DND-41 (cell line): ENCODE results near the gene SOX6.

ENCODE experiments used
- ATAC-seq: fragments of 200-7000 bp; cut with Tn5 transposase; 3 replicates; pipeline ENCODE4 v1.9.1; 2021; ENCODE audit warnings: low read depth; ENCODE audit not compliant: insufficient read depth
- DNase-seq: peaks from one replicate; pipeline ENCODE4 v3.0.0-alpha.2; 2020
- H2AFZ ChIP-seq: 2 replicates; pipeline ENCODE4 v1.6.0; 2012; ENCODE audit warnings: low read depth, low read length
- H3K27ac ChIP-seq: 2 replicates; pipeline ENCODE4 v1.5.1; 2012; ENCODE audit warnings: low read length, inconsistent platforms
- H3K27me3 ChIP-seq: fragments of 200-600 bp; sonication (generic); 2 replicates; pipeline ENCODE4 v1.6.0; 2012; ENCODE audit warnings: low read length, mild to moderate bottlenecking, inconsistent platforms; ENCODE audit not compliant: insufficient read depth, poor library complexity
- H3K36me3 ChIP-seq: 2 replicates; pipeline ENCODE4 v1.5.1; 2012; ENCODE audit warnings: low read length, inconsistent platforms; ENCODE audit not compliant: insufficient read depth
- H3K4me1 ChIP-seq: 2 replicates; pipeline ENCODE4 v1.5.1; 2012; ENCODE audit warnings: mild to moderate bottlenecking, low read length; ENCODE audit not compliant: insufficient read depth
- H3K4me2 ChIP-seq: 2 replicates; pipeline ENCODE4 v1.6.0; 2012; ENCODE audit warnings: mild to moderate bottlenecking, moderate library complexity, low read length, inconsistent platforms; ENCODE audit not compliant: insufficient read depth
- H3K4me3 ChIP-seq, 2 experiments: fragments of 200-600 bp in 1 of 2; shearing (Covaris generic) in 1 of 2; 2 replicates each; pipeline ENCODE4 v1.5.1; 2012 to 2016; ENCODE audit warnings: inconsistent platforms in 2 of 2, low read length in 2 of 2, mild to moderate bottlenecking in 2 of 2, low read depth in 1 of 2, moderate library complexity in 1 of 2
- H3K79me2 ChIP-seq: 2 replicates; pipeline ENCODE4 v1.6.0; 2012; ENCODE audit warnings: low read length, inconsistent platforms; ENCODE audit not compliant: insufficient read depth
- H3K9ac ChIP-seq: 2 replicates; pipeline ENCODE4 v1.6.0; 2012; ENCODE audit warnings: low read depth, mild to moderate bottlenecking, inconsistent platforms, low read length, moderate library complexity
- H3K9me3 ChIP-seq: 2 replicates; pipeline ENCODE4 v1.5.1; 2012; ENCODE audit warnings: low read length, moderate library complexity, mild to moderate bottlenecking, inconsistent platforms; ENCODE audit not compliant: insufficient read depth, severe bottlenecking
- H4K20me1 ChIP-seq: 2 replicates; pipeline ENCODE4 v1.6.0; 2012; ENCODE audit warnings: low read length; ENCODE audit not compliant: insufficient read depth
- EZH2 ChIP-seq: IDR thresholded peaks from 3 replicates; pipeline ENCODE4 v1.6.1; 2012; ENCODE audit warnings: borderline replicate concordance, low read depth, mild to moderate bottlenecking, moderate library complexity, low read length, inconsistent platforms; ENCODE audit not compliant: severe bottlenecking
- TF ChIP-seq, protein P1 (sequence below): IDR thresholded peaks from 2 replicates; pipeline ENCODE4 v1.5.1; 2012; ENCODE audit warnings: borderline replicate concordance, low read length, moderate library complexity, mild to moderate bottlenecking; ENCODE audit not compliant: poor library complexity, severe bottlenecking; ENCODE audit errors: extremely low read depth

Gene SOX6

DNA sequence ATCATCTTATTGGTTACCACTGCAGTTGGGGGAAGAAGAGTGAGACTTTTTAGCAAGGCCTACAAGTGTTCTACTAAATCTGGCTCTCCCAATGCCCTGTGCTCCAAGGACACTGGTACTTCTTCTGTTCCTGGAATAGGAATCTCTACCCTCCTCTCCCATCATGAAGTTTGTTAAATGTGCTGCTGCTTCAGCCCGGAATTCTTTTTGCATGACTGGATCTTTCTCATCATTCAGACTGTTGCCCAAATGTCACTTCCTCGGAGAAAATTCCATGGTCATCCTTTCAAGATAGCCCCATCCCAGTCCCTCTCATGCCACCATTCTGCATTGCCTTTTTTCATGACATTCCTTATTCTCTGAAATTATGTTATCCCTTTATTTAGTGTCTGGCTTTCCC, 400.8 kb downstream of the SOX6 start:
- no peak overlapping the region for H3K27ac ChIP-seq
- H3K79me2 ChIP-seq: no peaks in the 10 kb centered on the region
- no peak overlapping the region for H3K4me3 ChIP-seq
- DNase-seq (no peak), ATAC-seq (no peak)
- H3K36me3 ChIP-seq: no peaks in the 10 kb centered on the region
- TF ChIP-seq, protein P1, sequence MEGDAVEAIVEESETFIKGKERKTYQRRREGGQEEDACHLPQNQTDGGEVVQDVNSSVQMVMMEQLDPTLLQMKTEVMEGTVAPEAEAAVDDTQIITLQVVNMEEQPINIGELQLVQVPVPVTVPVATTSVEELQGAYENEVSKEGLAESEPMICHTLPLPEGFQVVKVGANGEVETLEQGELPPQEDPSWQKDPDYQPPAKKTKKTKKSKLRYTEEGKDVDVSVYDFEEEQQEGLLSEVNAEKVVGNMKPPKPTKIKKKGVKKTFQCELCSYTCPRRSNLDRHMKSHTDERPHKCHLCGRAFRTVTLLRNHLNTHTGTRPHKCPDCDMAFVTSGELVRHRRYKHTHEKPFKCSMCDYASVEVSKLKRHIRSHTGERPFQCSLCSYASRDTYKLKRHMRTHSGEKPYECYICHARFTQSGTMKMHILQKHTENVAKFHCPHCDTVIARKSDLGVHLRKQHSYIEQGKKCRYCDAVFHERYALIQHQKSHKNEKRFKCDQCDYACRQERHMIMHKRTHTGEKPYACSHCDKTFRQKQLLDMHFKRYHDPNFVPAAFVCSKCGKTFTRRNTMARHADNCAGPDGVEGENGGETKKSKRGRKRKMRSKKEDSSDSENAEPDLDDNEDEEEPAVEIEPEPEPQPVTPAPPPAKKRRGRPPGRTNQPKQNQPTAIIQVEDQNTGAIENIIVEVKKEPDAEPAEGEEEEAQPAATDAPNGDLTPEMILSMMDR: no peak
- H3K4me1 ChIP-seq: no peaks in the 10 kb centered on the region
- peaks cover 5% of the 10 kb centered on the region for H3K27me3 ChIP-seq
- H3K9ac ChIP-seq: no peak overlapping the region
- H3K4me2 ChIP-seq: no peak overlapping the region
- no peaks in the 10 kb centered on the region for H3K9me3 ChIP-seq
- no peaks in the 10 kb centered on the region for H4K20me1 ChIP-seq
- no peak overlapping the region for H2AFZ ChIP-seq

DNA sequence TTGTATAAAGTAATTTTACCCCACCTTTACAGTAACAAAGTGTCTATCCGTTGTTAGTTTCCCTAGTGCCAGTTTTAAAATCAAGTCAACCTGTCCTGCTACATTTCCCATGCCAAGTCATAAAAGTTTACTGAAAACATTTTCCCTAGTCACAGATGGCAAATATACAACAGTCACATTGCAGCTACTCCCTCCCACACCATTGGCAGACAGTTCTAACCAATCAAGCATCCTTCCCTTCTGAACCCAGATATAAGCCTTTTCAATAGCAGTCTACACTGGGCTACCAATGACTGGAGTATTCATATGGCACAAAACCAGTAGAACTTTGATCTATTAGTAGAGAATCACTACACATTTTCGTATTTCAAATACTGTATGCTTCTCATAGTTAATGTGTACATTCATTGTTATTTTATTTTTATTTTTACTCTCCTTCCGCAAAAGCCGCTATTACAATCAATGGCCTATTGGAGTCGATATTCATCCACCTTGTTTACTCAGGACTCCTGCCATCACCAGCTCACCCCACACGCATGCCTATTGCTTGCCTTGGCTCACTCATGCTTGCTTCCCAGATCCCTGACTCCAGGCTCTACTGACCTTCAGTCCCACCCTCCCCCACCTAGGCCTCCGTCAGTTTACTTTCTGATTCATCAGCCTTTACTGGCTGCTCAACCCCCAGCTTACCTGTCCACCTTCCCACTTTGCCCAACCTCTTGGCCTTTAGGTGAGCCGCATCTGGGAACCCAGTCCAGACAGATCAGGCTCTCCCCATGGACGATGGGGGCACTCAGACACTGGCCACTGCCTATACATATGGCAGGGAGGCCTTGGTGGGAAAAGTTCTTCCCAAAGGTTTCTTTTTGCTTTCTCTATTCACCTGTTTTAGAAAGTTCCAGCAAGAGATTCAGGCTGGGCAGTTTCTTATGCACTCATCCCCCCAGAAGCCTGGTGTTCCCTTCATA, 408.4 kb downstream of the SOX6 start:
- no peaks in the 10 kb centered on the region for H3K4me1 ChIP-seq
- no peak for ATAC-seq
- H3K27ac ChIP-seq: no peak overlapping the region

DNA sequence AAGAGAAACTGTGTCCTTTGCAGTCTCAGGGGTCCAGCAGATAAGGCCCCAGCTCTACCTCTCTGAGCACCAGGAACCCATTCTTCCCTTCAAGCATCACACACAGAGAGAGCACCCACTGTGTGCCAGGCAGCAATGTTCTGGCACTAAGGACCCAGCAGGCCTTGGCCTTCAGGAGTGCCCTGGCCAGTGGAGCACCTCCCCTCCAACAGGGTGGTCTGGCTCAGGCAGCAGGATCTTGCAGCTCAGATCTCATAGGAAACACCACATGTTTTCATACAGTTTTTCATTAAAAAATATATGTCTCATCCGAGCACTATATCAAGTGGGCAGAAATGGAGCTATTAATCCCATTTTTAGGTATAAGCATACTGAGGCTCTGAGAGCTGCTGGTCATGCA, 410.6 kb downstream of the SOX6 start:
- ATAC-seq (no peak), DNase-seq (no peak)
- Histone ChIP-seq H3K9ac (no peak overlapping the region), H4K20me1 (no peaks in the 10 kb centered on the region), H3K27ac (no peak overlapping the region), H3K4me1 (no peaks in the 10 kb centered on the region), H3K4me3 (no peak overlapping the region), H3K9me3 (peaks cover 3% of the 10 kb centered on the region), H3K36me3 (no peaks in the 10 kb centered on the region), H3K79me2 (no peaks in the 10 kb centered on the region), H3K4me2 (no peak overlapping the region), H2AFZ (no peak overlapping the region), H3K27me3 (no peaks in the 10 kb centered on the region)
- TF ChIP-seq, protein P1: no peak
- TF ChIP-seq EZH2: no peak

More for the DNA sequence above, 408.4 kb downstream of the SOX6 start:
- no peak for TF ChIP-seq EZH2
- TF ChIP-seq, protein P1: no peak
- Histone ChIP-seq H3K27me3 (no peaks in the 10 kb centered on the region), H3K4me2 (no peak overlapping the region), H4K20me1 (no peaks in the 10 kb centered on the region), H2AFZ (no peak overlapping the region), H3K9me3 (peaks cover 3% of the 10 kb centered on the region), H3K79me2 (no peaks in the 10 kb centered on the region), H3K4me3 (no peak overlapping the region), H3K36me3 (no peaks in the 10 kb centered on the region), H3K9ac (no peak overlapping the region)
- DNase-seq: no peak
